Erythroblast (primary cell): Measurements from ENCODE around the gene MEGF10.

Experiments used
- GATA1 ChIP-seq: IDR thresholded peaks from 2 replicates; pipeline ENCODE4 v1.6.1; 2011; ENCODE audit warnings: low read depth, mild to moderate bottlenecking, control low read depth, low read length, moderate library complexity
- POLR2A ChIP-seq: IDR thresholded peaks from 2 replicates; pipeline ENCODE4 v1.6.1; 2011; ENCODE audit warnings: mild to moderate bottlenecking, low read length

- no peak for TF ChIP-seq POLR2A
- TF ChIP-seq GATA1: no peak
These were observed 202.5 kb downstream of the MEGF10 start for GRCh38 chr5:127492854-127493738.
